Peyer's patch (tissue), 4 donors: ENCODE results near the gene FASTK. TPM values are rescaled to one million over a fixed set of nuclear protein-coding genes. Genes with fewer than 3 reads are reported as not detected.

Source experiments
- DNase-seq, 3 donors: peaks; one replicate each; pipeline ENCODE4 v3.0.0-alpha.2; 2017 to 2019
- H3K27ac ChIP-seq, 4 donors: fragments of 200-600 bp; sonication (generic); one replicate each; pipeline ENCODE4 v1.5.1; 2016 to 2019
- H3K27me3 ChIP-seq, 2 donors: fragments of 200-600 bp; sonication (generic); one replicate each; pipeline ENCODE4 v1.5.1; 2019
- H3K36me3 ChIP-seq, 3 donors: fragments of 200-600 bp; sonication (generic); one replicate each; pipeline ENCODE4 v1.5.1; 2016 to 2019
- H3K4me1 ChIP-seq, 4 donors: fragments of 200-600 bp; sonication (generic); one replicate each; pipeline ENCODE4 v1.5.1; 2016 to 2019
- H3K4me3 ChIP-seq, 4 donors: fragments of 200-600 bp; sonication (generic); 1 replicate in 3 of 4; 2 replicates in 1 of 4; pipeline ENCODE4 v1.5.1; 2016 to 2019; ENCODE audit warnings: mild to moderate bottlenecking in 1 of 4
- H3K9me3 ChIP-seq, 4 donors: fragments of 200-600 bp; sonication (generic); one replicate each; pipeline ENCODE4 v1.5.1; 2016 to 2019; ENCODE audit warnings: mild to moderate bottlenecking in 1 of 4
- POLR2A ChIP-seq, 2 donors: fragments of 450-650 bp; IDR thresholded peaks; one replicate each; pipeline ENCODE4 v1.5.1; 2017; ENCODE audit warnings: antibody characterized with exemption in 2 of 2, mild to moderate bottlenecking in 2 of 2, moderate library complexity in 2 of 2
- total RNA-seq, 4 donors: library from RNA; depleted of rRNA; stranded (reverse); fragments of >200 nt; gene quantifications; one replicate each; pipeline ENCODE4 v1.1.0, GENCODE V29; 2016
- TF ChIP-seq, protein P1 (sequence below), 6 experiments: fragments of 450-650 bp in 4 of 6; fragments of 200-600 bp in 2 of 6; sonication (generic) in 1 of 6; IDR thresholded peaks; one replicate each; pipeline ENCODE4 v1.5.1; 2017 to 2019; ENCODE audit warnings: antibody characterized with exemption in 6 of 6, mild to moderate bottlenecking in 3 of 6, moderate library complexity in 1 of 6

Gene FASTK
- total RNA-seq, 4 donors from 2014 or later = 99.0 to 239 (median 158) TPM

DNA sequence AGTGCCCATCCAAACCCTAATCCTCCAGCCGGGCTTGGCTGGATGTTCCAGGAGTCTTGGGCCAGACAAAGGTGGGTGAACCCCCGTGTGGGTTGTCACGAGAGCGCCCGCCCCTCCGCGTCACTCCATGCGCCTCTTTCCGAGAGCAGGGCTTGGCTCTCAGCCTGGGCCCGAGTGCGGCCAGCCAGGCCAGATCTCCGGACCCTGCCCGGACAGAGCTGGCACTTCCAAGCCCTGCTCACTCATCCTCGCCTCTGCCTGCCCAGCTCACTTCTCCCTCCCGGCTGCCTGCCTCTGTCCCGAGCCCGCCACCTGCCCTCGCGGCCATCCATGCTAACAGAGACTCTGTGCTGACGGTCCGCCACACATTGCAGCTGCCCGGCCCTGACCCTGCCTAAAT lies 40.3 kb upstream of the FASTK start:
- no peak for TF ChIP-seq POLR2A (IDR thresholded peaks at IDR 0.05)
- TF ChIP-seq, protein P1, sequence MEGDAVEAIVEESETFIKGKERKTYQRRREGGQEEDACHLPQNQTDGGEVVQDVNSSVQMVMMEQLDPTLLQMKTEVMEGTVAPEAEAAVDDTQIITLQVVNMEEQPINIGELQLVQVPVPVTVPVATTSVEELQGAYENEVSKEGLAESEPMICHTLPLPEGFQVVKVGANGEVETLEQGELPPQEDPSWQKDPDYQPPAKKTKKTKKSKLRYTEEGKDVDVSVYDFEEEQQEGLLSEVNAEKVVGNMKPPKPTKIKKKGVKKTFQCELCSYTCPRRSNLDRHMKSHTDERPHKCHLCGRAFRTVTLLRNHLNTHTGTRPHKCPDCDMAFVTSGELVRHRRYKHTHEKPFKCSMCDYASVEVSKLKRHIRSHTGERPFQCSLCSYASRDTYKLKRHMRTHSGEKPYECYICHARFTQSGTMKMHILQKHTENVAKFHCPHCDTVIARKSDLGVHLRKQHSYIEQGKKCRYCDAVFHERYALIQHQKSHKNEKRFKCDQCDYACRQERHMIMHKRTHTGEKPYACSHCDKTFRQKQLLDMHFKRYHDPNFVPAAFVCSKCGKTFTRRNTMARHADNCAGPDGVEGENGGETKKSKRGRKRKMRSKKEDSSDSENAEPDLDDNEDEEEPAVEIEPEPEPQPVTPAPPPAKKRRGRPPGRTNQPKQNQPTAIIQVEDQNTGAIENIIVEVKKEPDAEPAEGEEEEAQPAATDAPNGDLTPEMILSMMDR (IDR thresholded peaks at IDR 0.05) = no peak
- Histone ChIP-seq H3K27ac (no peak overlapping the region), H3K9me3 (no peaks in the 10 kb centered on the region), H3K36me3 (peaks cover 0 to 73% (median 0%) of the 10 kb centered on the region in 3 donors), H3K4me3 (no peak overlapping the region), H3K4me1 (peaks cover 0 to 12% (median 0%) of the 10 kb centered on the region in 4 donors), H3K27me3 (no peaks in the 10 kb centered on the region)
- DNase-seq = no peak

- Histone ChIP-seq H3K4me1 (peaks cover 0 to 8% (median 1%) of the 10 kb centered on the region in 4 donors), H3K27ac (no peak overlapping the region), H3K27me3 (no peaks in the 10 kb centered on the region), H3K36me3 (peaks cover 0 to 70% (median 0%) of the 10 kb centered on the region in 3 donors), H3K9me3 (no peaks in the 10 kb centered on the region), H3K4me3 (no peak overlapping the region)
- TF ChIP-seq POLR2A (IDR thresholded peaks at IDR 0.05) = no peak
- TF ChIP-seq, protein P1 (IDR thresholded peaks at IDR 0.05) = no peak
- no peak for DNase-seq
Measured at GRCh38 chr7:151119902-151120301, 39.3 kb upstream of the FASTK start.

DNA sequence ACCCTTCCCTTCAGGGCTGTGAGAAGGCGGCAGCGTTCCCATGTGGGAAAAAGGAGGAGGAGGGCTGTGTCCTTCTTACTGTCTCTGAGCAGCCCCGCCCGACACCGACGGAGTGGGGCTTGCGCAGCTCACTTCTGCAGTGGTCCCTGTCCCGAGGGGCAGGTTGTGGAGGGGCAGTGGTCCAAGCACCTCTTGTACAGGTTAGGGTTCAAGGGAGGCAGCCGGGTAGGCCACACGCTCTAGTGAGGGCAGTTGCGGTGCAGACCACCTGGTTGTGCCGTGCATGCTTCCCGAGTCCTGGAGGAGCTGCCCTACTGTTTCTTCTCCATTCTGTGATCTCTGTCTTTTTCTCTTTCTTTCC lies 38.4 kb upstream of the FASTK start:
- Histone ChIP-seq H3K36me3 (peaks cover 0 to 62% (median 0%) of the 10 kb centered on the region in 3 donors), H3K4me1 (peaks cover 0 to 11% (median 3%) of the 10 kb centered on the region in 4 donors), H3K9me3 (no peaks in the 10 kb centered on the region), H3K27me3 (no peaks in the 10 kb centered on the region), H3K4me3 (no peak overlapping the region), H3K27ac (no peak overlapping the region)
- no peak for DNase-seq
- TF ChIP-seq, protein P1 (IDR thresholded peaks at IDR 0.05) = no peak
- no peak for TF ChIP-seq POLR2A (IDR thresholded peaks at IDR 0.05)

DNA sequence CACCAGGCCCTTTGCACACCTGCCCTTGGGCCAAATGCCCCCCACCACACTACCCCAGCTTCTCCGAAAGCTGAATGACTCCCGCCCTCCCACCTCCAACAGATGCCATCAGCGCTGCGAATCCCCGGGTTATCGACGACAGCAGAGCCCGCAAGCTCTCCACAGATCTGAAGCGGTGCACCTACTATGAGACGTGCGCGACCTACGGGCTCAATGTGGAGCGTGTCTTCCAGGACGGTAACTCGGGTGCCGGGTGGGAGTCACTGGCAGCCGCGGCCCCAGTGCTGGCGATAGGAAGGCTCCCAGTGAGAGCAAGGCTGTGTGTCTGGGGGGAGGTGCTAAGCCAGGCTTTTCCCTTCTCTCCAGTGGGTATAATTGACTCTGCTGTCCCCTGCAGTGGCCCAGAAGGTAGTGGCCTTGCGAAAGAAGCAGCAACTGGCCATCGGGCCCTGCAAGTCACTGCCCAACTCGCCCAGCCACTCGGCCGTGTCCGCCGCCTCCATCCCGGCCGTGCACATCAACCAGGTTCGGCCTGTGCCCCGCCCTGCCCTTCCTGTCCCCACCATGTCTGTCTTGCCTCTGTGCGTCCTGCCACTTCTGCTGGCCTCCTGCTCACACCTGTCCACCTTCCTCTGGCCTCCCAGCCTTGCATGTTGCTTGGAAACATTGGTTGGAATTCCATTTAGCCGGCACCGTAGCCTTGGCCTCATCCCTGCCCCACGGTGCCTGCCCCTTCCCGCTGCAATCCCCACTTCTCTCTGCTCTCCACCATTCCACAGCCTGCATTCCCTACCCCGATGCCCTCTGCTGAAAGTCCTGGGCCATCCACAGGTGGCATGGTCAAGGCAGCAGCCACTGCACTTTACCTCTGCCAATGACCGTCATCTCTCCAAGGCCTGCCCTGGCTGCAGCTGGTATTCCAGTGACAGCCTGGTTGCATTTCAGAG lies 37.8 kb upstream of the FASTK start:
- peaks cover 0 to 58% (median 0%) of the 10 kb centered on the region in 3 donors for H3K36me3 ChIP-seq
- H3K9me3 ChIP-seq = no peaks in the 10 kb centered on the region
- H3K4me1 ChIP-seq = peaks cover 0 to 17% (median 4%) of the 10 kb centered on the region in 4 donors
- H3K4me3 ChIP-seq = no peak overlapping the region
- DNase-seq = no peak
- H3K27me3 ChIP-seq = no peaks in the 10 kb centered on the region
- H3K27ac ChIP-seq = no peak overlapping the region
- TF ChIP-seq POLR2A (IDR thresholded peaks at IDR 0.05) = no peak
- TF ChIP-seq, protein P1 (IDR thresholded peaks at IDR 0.05) = no peak

DNA sequence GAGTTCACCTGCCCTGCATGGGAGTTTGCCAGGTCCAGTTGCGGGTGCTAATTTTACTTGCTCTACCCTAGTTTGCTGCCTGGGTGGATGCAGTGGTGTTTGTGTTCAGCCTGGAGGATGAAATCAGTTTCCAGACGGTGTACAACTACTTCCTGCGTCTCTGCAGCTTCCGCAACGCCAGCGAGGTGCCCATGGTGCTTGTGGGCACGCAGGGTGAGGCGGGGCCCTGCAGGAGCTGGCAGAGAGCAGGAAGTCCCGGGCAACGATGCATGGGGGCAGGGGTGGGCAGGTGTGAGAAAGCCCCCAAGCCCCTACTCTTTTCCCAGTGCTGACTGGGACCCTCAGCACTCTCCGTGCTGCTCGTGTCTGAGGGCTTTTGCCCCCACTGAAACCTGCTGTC lies 37.0 kb upstream of the FASTK start:
- DNase-seq = peak in 1 of 3 donors; percentile 19
- Histone ChIP-seq H3K36me3 (peaks cover 0 to 50% (median 0%) of the 10 kb centered on the region in 3 donors), H3K4me3 (no peak overlapping the region), H3K27ac (no peak overlapping the region), H3K9me3 (no peaks in the 10 kb centered on the region), H3K4me1 (peaks cover 0 to 17% (median 4%) of the 10 kb centered on the region in 4 donors), H3K27me3 (no peaks in the 10 kb centered on the region)
- TF ChIP-seq POLR2A (IDR thresholded peaks at IDR 0.05) = no peak
- TF ChIP-seq, protein P1 (IDR thresholded peaks at IDR 0.05) = no peak
